ENCODE data around the gene IMP3. TPM values are rescaled to one million over a fixed set of nuclear protein-coding genes. Genes with fewer than 3 reads are reported as not detected.

Gene IMP3
- total and polyA plus RNA-seq, 9 of the 15 experiments (the other 6 are each of a cell fraction or from before 2014, with no cell fraction given), result 14.5 to 160 (median 74.4) TPM

DNA sequence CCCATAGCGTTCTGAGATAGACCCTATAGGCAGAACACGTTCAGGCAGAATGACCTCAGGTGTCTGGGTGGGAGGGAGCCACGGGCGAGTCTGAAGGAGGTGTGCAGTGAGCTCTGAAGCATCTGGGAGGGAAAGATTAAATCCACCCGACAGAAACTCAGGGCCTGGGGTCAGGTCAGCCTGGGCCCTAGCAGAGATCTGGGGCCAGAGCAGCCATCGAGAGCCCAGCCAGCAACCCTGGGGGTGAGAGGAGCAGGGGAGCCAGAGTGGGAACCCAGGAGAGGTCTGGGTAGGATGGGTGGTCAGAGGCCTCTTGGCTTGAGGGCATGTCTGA, 29.8 kb upstream of the IMP3 start (continued):
- TF ChIP-seq CXXC5 (CRISPR knock-in tag; IDR thresholded peaks at IDR 0.05) (no peak), ZNF143 (CRISPR knock-in tag; IDR thresholded peaks at IDR 0.05) (no peak), TCF3 (CRISPR knock-in tag; IDR thresholded peaks at IDR 0.05) (peak; percentile 47; the same call in 1 of the 2 replicates), CBFA2T2 (conservative IDR thresholded peaks at IDR 0.05) (peak; percentile 49)

DNA sequence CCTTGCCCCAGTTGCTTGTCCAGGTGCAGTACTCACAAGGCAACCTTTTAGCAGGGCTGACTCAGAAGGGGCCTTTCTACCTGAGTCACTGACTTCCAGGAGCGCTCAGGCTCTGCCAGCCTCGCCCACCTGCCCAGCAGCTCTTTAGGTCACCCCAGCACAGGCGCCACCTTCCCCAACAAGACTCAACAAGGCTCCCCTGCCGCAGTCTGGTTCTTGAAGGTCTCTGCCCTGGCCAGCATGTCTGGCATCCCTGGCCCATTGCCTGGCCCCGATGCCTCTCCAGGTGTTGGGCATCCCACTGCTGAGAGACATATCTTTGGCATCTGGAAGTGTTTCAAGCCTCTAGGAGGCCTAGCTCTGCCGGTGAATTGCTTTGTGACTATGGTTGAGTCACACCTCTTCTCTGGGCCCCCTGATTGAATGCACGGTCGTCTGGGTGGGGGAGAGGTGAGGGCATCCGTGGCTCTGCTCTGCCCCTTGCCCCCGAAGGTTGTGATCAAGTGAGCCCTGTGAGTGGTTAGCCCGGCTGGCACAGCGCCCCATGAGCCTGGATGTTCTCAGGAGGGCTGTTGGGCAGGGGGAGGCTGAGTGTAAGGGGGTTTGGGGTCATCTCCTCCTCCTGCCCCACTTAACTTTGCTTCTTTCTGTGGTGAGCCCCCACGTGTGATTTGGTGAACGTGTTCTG, 29.3 kb upstream of the IMP3 start:
- DNase-seq (ENCODE audit: extremely low read depth in 1 of 4, low spot score in 3 of 4) (no peak), FAIRE-seq (no peak)
- intact Hi-C loops (cut with micrococcal nuclease), result no loop called here
- TF ChIP-seq, protein P1, sequence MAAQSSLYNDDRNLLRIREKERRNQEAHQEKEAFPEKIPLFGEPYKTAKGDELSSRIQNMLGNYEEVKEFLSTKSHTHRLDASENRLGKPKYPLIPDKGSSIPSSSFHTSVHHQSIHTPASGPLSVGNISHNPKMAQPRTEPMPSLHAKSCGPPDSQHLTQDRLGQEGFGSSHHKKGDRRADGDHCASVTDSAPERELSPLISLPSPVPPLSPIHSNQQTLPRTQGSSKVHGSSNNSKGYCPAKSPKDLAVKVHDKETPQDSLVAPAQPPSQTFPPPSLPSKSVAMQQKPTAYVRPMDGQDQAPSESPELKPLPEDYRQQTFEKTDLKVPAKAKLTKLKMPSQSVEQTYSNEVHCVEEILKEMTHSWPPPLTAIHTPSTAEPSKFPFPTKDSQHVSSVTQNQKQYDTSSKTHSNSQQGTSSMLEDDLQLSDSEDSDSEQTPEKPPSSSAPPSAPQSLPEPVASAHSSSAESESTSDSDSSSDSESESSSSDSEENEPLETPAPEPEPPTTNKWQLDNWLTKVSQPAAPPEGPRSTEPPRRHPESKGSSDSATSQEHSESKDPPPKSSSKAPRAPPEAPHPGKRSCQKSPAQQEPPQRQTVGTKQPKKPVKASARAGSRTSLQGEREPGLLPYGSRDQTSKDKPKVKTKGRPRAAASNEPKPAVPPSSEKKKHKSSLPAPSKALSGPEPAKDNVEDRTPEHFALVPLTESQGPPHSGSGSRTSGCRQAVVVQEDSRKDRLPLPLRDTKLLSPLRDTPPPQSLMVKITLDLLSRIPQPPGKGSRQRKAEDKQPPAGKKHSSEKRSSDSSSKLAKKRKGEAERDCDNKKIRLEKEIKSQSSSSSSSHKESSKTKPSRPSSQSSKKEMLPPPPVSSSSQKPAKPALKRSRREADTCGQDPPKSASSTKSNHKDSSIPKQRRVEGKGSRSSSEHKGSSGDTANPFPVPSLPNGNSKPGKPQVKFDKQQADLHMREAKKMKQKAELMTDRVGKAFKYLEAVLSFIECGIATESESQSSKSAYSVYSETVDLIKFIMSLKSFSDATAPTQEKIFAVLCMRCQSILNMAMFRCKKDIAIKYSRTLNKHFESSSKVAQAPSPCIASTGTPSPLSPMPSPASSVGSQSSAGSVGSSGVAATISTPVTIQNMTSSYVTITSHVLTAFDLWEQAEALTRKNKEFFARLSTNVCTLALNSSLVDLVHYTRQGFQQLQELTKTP (IDR thresholded peaks at IDR 0.05; ENCODE audit: low read depth in 1 of 2, partially characterized antibody in 2 of 2), result no peak
- TF ChIP-seq NUFIP1 (IDR thresholded peaks at IDR 0.05; ENCODE audit: partially characterized antibody) (no peak), PPARD (CRISPR knock-in tag; IDR thresholded peaks at IDR 0.05) (no peak), PURB (CRISPR knock-in tag; IDR thresholded peaks at IDR 0.05; ENCODE audit: low read depth) (no peak), RBM22 (IDR thresholded peaks at IDR 0.05; ENCODE audit: low read depth, low read length, poor library complexity, severe bottlenecking) (no peak)
- TF ChIP-seq, protein P2, sequence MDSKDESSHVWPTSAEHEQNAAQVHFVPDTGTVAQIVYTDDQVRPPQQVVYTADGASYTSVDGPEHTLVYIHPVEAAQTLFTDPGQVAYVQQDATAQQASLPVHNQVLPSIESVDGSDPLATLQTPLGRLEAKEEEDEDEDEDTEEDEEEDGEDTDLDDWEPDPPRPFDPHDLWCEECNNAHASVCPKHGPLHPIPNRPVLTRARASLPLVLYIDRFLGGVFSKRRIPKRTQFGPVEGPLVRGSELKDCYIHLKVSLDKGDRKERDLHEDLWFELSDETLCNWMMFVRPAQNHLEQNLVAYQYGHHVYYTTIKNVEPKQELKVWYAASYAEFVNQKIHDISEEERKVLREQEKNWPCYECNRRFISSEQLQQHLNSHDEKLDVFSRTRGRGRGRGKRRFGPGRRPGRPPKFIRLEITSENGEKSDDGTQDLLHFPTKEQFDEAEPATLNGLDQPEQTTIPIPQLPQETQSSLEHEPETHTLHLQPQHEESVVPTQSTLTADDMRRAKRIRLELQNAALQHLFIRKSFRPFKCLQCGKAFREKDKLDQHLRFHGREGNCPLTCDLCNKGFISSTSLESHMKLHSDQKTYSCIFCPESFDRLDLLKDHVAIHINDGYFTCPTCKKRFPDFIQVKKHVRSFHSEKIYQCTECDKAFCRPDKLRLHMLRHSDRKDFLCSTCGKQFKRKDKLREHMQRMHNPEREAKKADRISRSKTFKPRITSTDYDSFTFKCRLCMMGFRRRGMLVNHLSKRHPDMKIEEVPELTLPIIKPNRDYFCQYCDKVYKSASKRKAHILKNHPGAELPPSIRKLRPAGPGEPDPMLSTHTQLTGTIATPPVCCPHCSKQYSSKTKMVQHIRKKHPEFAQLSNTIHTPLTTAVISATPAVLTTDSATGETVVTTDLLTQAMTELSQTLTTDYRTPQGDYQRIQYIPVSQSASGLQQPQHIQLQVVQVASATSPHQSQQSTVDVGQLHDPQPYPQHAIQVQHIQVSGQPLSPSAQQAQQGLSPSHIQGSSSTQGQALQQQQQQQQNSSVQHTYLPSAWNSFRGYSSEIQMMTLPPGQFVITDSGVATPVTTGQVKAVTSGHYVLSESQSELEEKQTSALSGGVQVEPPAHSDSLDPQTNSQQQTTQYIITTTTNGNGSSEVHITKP (IDR thresholded peaks at IDR 0.05; ENCODE audit: partially characterized antibody), result no peak

More for the DNA sequence above, 29.3 kb upstream of the IMP3 start:
- Histone ChIP-seq H3K4me1 (replicated peaks in 1 of 2; ENCODE audit: control insufficient read depth in 2 of 2, insufficient read depth in 2 of 2, low read length in 2 of 2) (peaks cover 10 to 38% of the 10 kb centered on the region in 2 experiments; a peak in 4 of 5 replicates), H4K20me1 (replicated peaks; ENCODE audit: control insufficient read depth, insufficient read depth, low read length) (peaks cover 6% of the 10 kb centered on the region), H2AFZ (ENCODE audit: low read depth, low read length) (no peak overlapping the region), H3K27ac (ENCODE audit: extremely low read depth, low read depth, low read length) (no peak overlapping the region), H3K4me3 (no peak overlapping the region), H3K9me1 (ENCODE audit: control insufficient read depth, insufficient read depth, low read length) (peaks cover 3% of the 10 kb centered on the region), H3K4me2 (ENCODE audit: insufficient read depth, low read length) (no peak overlapping the region), H3K9ac (ENCODE audit: insufficient read depth in 1 of 2, low read depth in 2 of 2, low read length in 2 of 2) (peak overlapping the region in 1 of 2 experiments; percentile 83; a peak in 3 of 4 replicates), H3K79me2 (ENCODE audit: control insufficient read depth, insufficient read depth, low read length) (no peaks in the 10 kb centered on the region), H3K9me3 (replicated peaks; ENCODE audit: control insufficient read depth, insufficient read depth, low read depth, low read length) (no peaks in the 10 kb centered on the region), H3K27me3 (ENCODE audit: control insufficient read depth in 2 of 2, insufficient read depth in 2 of 2, low read length in 2 of 2) (no peaks in the 10 kb centered on the region), H3K36me3 (ENCODE audit: control insufficient read depth, insufficient read depth, low read length) (no peaks in the 10 kb centered on the region)
- in situ Hi-C loops (cut with MboI), result no loop called here
- 59% methylated on average over 12 of the region's 14 CpGs for WGBS (ENCODE audit: insufficient coverage, low coverage, missing lambda C conversion rate)
- no TSS peak for BruUV-seq (replicated peaks)
- POLR2A ChIA-PET, result interaction anchor here (0.6 to 1.4 kb wide), 4 partner anchors 9 to 211 kb away, joined by 3 to 14 read pairs (median 4); partner anchors contain the start of gene SNX33
- no peak for ATAC-seq
- CTCF ChIA-PET (ENCODE audit: low intra/inter-chr PET ratio), result no interaction called here
